ENCODE results near the gene PCDHA13.

DNA sequence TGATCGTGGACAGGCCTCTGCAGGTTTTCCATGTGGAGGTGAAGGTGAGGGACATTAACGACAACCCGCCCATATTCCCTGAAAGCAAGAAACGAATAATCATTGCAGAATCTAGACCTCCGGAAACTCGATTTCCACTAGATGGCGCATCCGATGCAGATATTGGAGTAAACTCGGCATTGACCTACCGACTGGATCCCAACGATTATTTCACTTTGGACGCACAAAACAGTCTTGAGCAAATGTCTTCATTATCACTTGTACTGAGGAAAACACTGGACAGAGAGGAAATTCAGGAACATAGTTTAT, 621 bp downstream of the PCDHA13 start:
- TF ChIP-seq, protein P1, sequence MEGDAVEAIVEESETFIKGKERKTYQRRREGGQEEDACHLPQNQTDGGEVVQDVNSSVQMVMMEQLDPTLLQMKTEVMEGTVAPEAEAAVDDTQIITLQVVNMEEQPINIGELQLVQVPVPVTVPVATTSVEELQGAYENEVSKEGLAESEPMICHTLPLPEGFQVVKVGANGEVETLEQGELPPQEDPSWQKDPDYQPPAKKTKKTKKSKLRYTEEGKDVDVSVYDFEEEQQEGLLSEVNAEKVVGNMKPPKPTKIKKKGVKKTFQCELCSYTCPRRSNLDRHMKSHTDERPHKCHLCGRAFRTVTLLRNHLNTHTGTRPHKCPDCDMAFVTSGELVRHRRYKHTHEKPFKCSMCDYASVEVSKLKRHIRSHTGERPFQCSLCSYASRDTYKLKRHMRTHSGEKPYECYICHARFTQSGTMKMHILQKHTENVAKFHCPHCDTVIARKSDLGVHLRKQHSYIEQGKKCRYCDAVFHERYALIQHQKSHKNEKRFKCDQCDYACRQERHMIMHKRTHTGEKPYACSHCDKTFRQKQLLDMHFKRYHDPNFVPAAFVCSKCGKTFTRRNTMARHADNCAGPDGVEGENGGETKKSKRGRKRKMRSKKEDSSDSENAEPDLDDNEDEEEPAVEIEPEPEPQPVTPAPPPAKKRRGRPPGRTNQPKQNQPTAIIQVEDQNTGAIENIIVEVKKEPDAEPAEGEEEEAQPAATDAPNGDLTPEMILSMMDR (conservative IDR thresholded peaks at IDR 0.05; ENCODE audit: low read depth, low read length) = no peak
- TF ChIP-seq RFX5 (IDR thresholded peaks at IDR 0.05; ENCODE audit: low read depth, low read length) (no peak), NFE2L2 (IDR thresholded peaks at IDR 0.05; ENCODE audit: low read depth, low read length) (no peak), MAFK (IDR thresholded peaks at IDR 0.05; ENCODE audit: low read depth, low read length) (no peak), RAD21 (IDR thresholded peaks at IDR 0.05; ENCODE audit: low read length) (no peak), FOS (IDR thresholded peaks at IDR 0.05; ENCODE audit: low read depth, low read length) (no peak), MAZ (IDR thresholded peaks at IDR 0.05; ENCODE audit: borderline replicate concordance, low read depth, low read length) (no peak), POLR2A (IDR thresholded peaks at IDR 0.05; ENCODE audit: low read depth, low read length) (no peak), SMC3 (IDR thresholded peaks at IDR 0.05; ENCODE audit: low read depth, low read length) (no peak), CEBPB (IDR thresholded peaks at IDR 0.05; ENCODE audit: low read depth, low read length) (no peak), RCOR1 (IDR thresholded peaks at IDR 0.05; ENCODE audit: insufficient replicate concordance, low read length) (no peak)
- TF ChIP-seq, protein P2, sequence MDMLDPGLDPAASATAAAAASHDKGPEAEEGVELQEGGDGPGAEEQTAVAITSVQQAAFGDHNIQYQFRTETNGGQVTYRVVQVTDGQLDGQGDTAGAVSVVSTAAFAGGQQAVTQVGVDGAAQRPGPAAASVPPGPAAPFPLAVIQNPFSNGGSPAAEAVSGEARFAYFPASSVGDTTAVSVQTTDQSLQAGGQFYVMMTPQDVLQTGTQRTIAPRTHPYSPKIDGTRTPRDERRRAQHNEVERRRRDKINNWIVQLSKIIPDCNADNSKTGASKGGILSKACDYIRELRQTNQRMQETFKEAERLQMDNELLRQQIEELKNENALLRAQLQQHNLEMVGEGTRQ (IDR thresholded peaks at IDR 0.05; ENCODE audit: low read depth, low read length) = no peak

Data from IMR-90 (cell line).